IMR-90 (cell line): ENCODE measurements around the gene GTF2H4. TPM values are rescaled to one million over a fixed set of nuclear protein-coding genes. Genes with fewer than 3 reads are reported as not detected.

Experiments used
- ATAC-seq: fragments of 200-7000 bp; cut with Tn5 transposase; 2 replicates; pipeline ENCODE4 v1.9.1; 2020; ENCODE audit warnings: low read depth, mild to moderate bottlenecking, moderate library complexity
- Bru-seq: library from RNA; stranded (reverse); fragments of 400-500 nt; gene quantifications from one replicate; lab custom pipeline; 2021; lab: Mats Ljungman, UMichigan
- BruChase-seq, 2 experiments: library from RNA; stranded (reverse); fragments of 400-500 nt; gene quantifications; one replicate each; lab custom pipeline; 2021; lab: Mats Ljungman, UMichigan
- BruUV-seq: library from RNA; stranded (reverse); fragments of 400-500 nt; replicated peaks from 2 replicates; lab custom pipeline; 2021; lab: Mats Ljungman, UMichigan
- CTCF ChIA-PET: fragments of 300-600 bp; formaldehyde crosslinking; extraction: SDS; loops from one replicate; lab custom pipeline; 2021; ENCODE audit warnings: antibody characterized with exemption; lab: Yijun Ruan, JAX
- POLR2A ChIA-PET: fragments of 300-600 bp; sonication (Branson Sonifier 250); formaldehyde crosslinking; loops from one replicate; lab custom pipeline; 2022; ENCODE audit warnings: antibody characterized with exemption; ENCODE audit not compliant: unreplicated experiment; lab: Charles Lee
- DNase-seq: peaks from one replicate; pipeline ENCODE4 v3.0.0; 2013
- H2AFZ ChIP-seq: replicated peaks from 2 replicates; pipeline ENCODE3; 2013; ENCODE audit warnings: low read length, mild to moderate bottlenecking; ENCODE audit not compliant: poor library complexity
- H2AK5ac ChIP-seq: 2 replicates; pipeline ENCODE4 v1.6.1; 2013; ENCODE audit warnings: low read depth, low read length, inconsistent platforms
- H2AK9ac ChIP-seq: replicated peaks from 2 replicates; pipeline ENCODE3; 2013; ENCODE audit warnings: mild to moderate bottlenecking, low read depth, low read length, moderate library complexity; ENCODE audit not compliant: poor library complexity
- H2BK120ac ChIP-seq: 2 replicates; pipeline ENCODE4 v1.6.1; 2013; ENCODE audit warnings: low read depth, low read length, inconsistent platforms
- H2BK15ac ChIP-seq: 3 replicates; pipeline ENCODE4 v1.6.1; 2013; ENCODE audit warnings: low read depth, low read length, inconsistent platforms
- H2BK20ac ChIP-seq: 2 replicates; pipeline ENCODE4 v1.6.1; 2013; ENCODE audit warnings: low read depth, mild to moderate bottlenecking, inconsistent platforms, low read length, moderate library complexity
- H2BK5ac ChIP-seq: 2 replicates; pipeline ENCODE4 v1.6.1; 2013; ENCODE audit warnings: mild to moderate bottlenecking, low read depth, low read length, inconsistent platforms; ENCODE audit not compliant: poor library complexity, severe bottlenecking
- H3K14ac ChIP-seq: replicated peaks from 2 replicates; pipeline ENCODE4 v1.6.1; 2013; ENCODE audit warnings: low read depth, low read length, inconsistent platforms
- H3K18ac ChIP-seq: 2 replicates; pipeline ENCODE4 v1.6.1; 2013; ENCODE audit warnings: low read depth, low read length, control low read depth
- H3K23ac ChIP-seq: 2 replicates; pipeline ENCODE4 v1.6.1; 2013; ENCODE audit warnings: low read depth, low read length, inconsistent platforms
- H3K27ac ChIP-seq: 2 replicates; pipeline ENCODE4 v1.5.1; 2013; ENCODE audit warnings: mild to moderate bottlenecking, control low read depth, low read length; ENCODE audit not compliant: insufficient read depth
- H3K27me3 ChIP-seq: 2 replicates; pipeline ENCODE4 v1.6.1; 2013; ENCODE audit warnings: low read length; ENCODE audit not compliant: control insufficient read depth, insufficient read depth
- H3K36me3 ChIP-seq: 2 replicates; pipeline ENCODE4 v1.6.1; 2013; ENCODE audit warnings: low read length, mixed read lengths; ENCODE audit not compliant: control insufficient read depth, insufficient read depth
- H3K4ac ChIP-seq: 2 replicates; pipeline ENCODE4 v1.6.1; 2013; ENCODE audit warnings: low read depth, low read length, inconsistent platforms
- H3K4me1 ChIP-seq: 2 replicates; pipeline ENCODE4 v1.6.1; 2013; ENCODE audit warnings: low read length, mixed read lengths; ENCODE audit not compliant: control insufficient read depth, insufficient read depth
- H3K4me2 ChIP-seq: 2 replicates; pipeline ENCODE4 v1.6.1; 2013; ENCODE audit warnings: low read depth, mild to moderate bottlenecking, control low read depth, low read length, moderate library complexity
- H3K4me3 ChIP-seq: 2 replicates; pipeline ENCODE4 v1.5.1; 2013; ENCODE audit warnings: low read depth, mild to moderate bottlenecking, control low read depth, low read length, moderate library complexity; ENCODE audit not compliant: insufficient read depth
- H3K56ac ChIP-seq: 2 replicates; pipeline ENCODE4 v1.6.1; 2013; ENCODE audit warnings: low read length, inconsistent platforms; ENCODE audit not compliant: insufficient read depth; ENCODE audit errors: extremely low read depth
- H3K79me1 ChIP-seq, 2 experiments: 2 replicates each; pipeline ENCODE4 v1.6.1; 2013; ENCODE audit warnings: low read length in 2 of 2, inconsistent platforms in 1 of 2, low read depth in 1 of 2
- H3K9ac ChIP-seq: 2 replicates; pipeline ENCODE4 v1.6.1; 2013; ENCODE audit warnings: low read depth, low read length, control low read depth
- H3K9me1 ChIP-seq: 2 replicates; pipeline ENCODE4 v1.6.1; 2013; ENCODE audit warnings: low read length, inconsistent platforms; ENCODE audit not compliant: insufficient read depth
- H3K9me3 ChIP-seq: 2 replicates; pipeline ENCODE4 v1.6.1; 2013; ENCODE audit warnings: low read length; ENCODE audit not compliant: control insufficient read depth, insufficient read depth
- H4K20me1 ChIP-seq: 2 replicates; pipeline ENCODE4 v1.6.1; 2013; ENCODE audit warnings: low read length, inconsistent platforms; ENCODE audit not compliant: insufficient read depth
- H4K5ac ChIP-seq: 2 replicates; pipeline ENCODE4 v1.6.1; 2013; ENCODE audit warnings: mild to moderate bottlenecking, low read depth, low read length, control low read depth
- H4K8ac ChIP-seq, 2 experiments: 2 replicates each; pipeline ENCODE4 v1.6.1; 2013; ENCODE audit warnings: low read depth in 2 of 2, low read length in 2 of 2, control low read depth in 1 of 2, inconsistent platforms in 1 of 2
- H4K91ac ChIP-seq: 2 replicates; pipeline ENCODE4 v1.6.1; 2013; ENCODE audit warnings: low read depth, low read length, inconsistent platforms; ENCODE audit not compliant: insufficient read depth
- MAZ ChIP-seq: IDR thresholded peaks from 2 replicates; pipeline ENCODE4 v1.6.1; 2012; ENCODE audit warnings: low read depth, mild to moderate bottlenecking, low read length, improper control_type of control experiment, moderate library complexity, borderline replicate concordance
- MXI1 ChIP-seq: IDR thresholded peaks from 2 replicates; pipeline ENCODE4 v1.6.1; 2012; ENCODE audit warnings: low read depth, mild to moderate bottlenecking, low read length, moderate library complexity, borderline replicate concordance
- RAD21 ChIP-seq: IDR thresholded peaks from 2 replicates; pipeline ENCODE4 v1.6.1; 2012; ENCODE audit warnings: low read length, improper control_type of control experiment
- SMC3 ChIP-seq: fragments of 150-350 bp; IDR thresholded peaks from 2 replicates; pipeline ENCODE4 v1.6.1; 2016; ENCODE audit warnings: low read depth, mild to moderate bottlenecking, antibody characterized with exemption, low read length, moderate library complexity
- WGBS, 2 experiments: methylation state at CpG; one replicate each; pipeline versions ENCODE4 v1.1.5 to v1.1.7; 2013; ENCODE audit warnings: missing lambda C conversion rate in 2 of 2; ENCODE audit not compliant: insufficient read length in 1 of 2; ENCODE audit errors: extremely low coverage in 2 of 2; 5-methylcytosine and 5-hydroxymethylcytosine counted together
- dilution Hi-C: fragments of 300-500 bp; cut with HindIII; formaldehyde crosslinking; loops from one replicate; pipeline ENCODE4 v1.14.3; 2018; ENCODE audit warnings: low sequenced_read_pairs; ENCODE audit not compliant: unreplicated experiment
- in situ Hi-C: fragments of 300-500 bp; cut with MboI; formaldehyde crosslinking; loops from 3 replicates; pipeline ENCODE4 v1.14.3; 2019; ENCODE audit warnings: low sequenced_read_pairs, inconsistent platforms, mixed read lengths
- intact Hi-C: fragments of 100-400 bp; cut with micrococcal nuclease; formaldehyde crosslinking; loops from 2 replicates; pipeline ENCODE4 v1.10.0; 2022
- long read RNA-seq: library from polyadenylated mRNA; unstranded; transcript quantifications from one replicate; pipeline ENCODE4 v2.0.0, GENCODE V29; 2021; ENCODE audit not compliant: unreplicated experiment
- polyA plus RNA-seq, 3 experiments: library from polyadenylated mRNA; depleted of rRNA; stranded (reverse); fragments of >200 nt; gene quantifications; 2 replicates each; pipeline ENCODE4 v1.2.3, GENCODE V29; 2012; ENCODE audit warnings: low replicate concordance in 1 of 3
- total RNA-seq: library from RNA; depleted of rRNA; stranded (reverse); fragments of >200 nt; gene quantifications from 2 replicates; pipeline ENCODE4 v1.2.3, GENCODE V29; 2012; rRNA removed
- TF ChIP-seq, protein P1 (sequence below): fragments of 150-350 bp; IDR thresholded peaks from 2 replicates; pipeline ENCODE4 v1.6.1; 2016; ENCODE audit warnings: low read depth, mild to moderate bottlenecking, low read length, moderate library complexity, borderline replicate concordance

The GTF2H4 gene
- total RNA-seq, result 6.9 and 13.4 TPM in 2 replicates
- polyA plus RNA-seq (2012; rRNA removed), result 29.5 and 30.8 TPM in 2 replicates
- polyA plus RNA-seq (2012; cell fraction: cytosol; rRNA removed), result 19.0 and 20.5 TPM in 2 replicates
- 90.6 and 118 TPM in 2 replicates for polyA plus RNA-seq (2012; cell fraction: nucleus; rRNA removed; ENCODE audit: low replicate concordance)
- percentile 50 among the genes with signal in this experiment for Bru-seq, nascent RNA
- percentile 67 among the genes with signal in this experiment for BruChase-seq, experiment 1, labeled RNA remaining after a 6-hour chase
- BruChase-seq, experiment 2, labeled RNA remaining after a 2-hour chase, result percentile 69 among the genes with signal in this experiment
- long read RNA-seq, partial matches to known transcripts, result 1 of 3 reads
- long read RNA-seq, other reads (novel, unspliced or antisense), result 0 of 3 reads

GRCh38 chr6:30907758-30908591 lies at the start of gene GTF2H4:
Gene GTF2H4 (plus strand): TSS chr6:30908207.
- dilution Hi-C loops (no loop called here), intact Hi-C loops (loop anchor here (1.0 kb wide), 1 partner anchor 80 kb away; no protein-coding TSS in a partner anchor), in situ Hi-C loops (no loop called here)
- no peak within 1 kb of the TSS for H2BK120ac ChIP-seq
- H4K20me1 ChIP-seq, result no peaks in the 10 kb centered on the region
- H2BK15ac ChIP-seq, result no peak within 1 kb of the TSS
- peak within 1 kb of the TSS; percentile 86 to 95 for H4K8ac ChIP-seq
- H3K27ac ChIP-seq, result peak within 1 kb of the TSS; percentile 77
- peak within 1 kb of the TSS; percentile 24; the same call in 1 of the 2 replicates for H3K18ac ChIP-seq
- no peak within 1 kb of the TSS for H2BK20ac ChIP-seq
- H3K36me3 ChIP-seq, result peaks cover 14% of the 10 kb centered on the region
- POLR2A ChIA-PET, result interaction anchor here (1.0 kb wide), 1 partner anchor 126 kb away, joined by 3 read pairs; no protein-coding TSS in a partner anchor
- H3K4me1 ChIP-seq, result peaks cover 5% of the 10 kb centered on the region
- H3K4me2 ChIP-seq, result peak within 1 kb of the TSS; percentile 86
- WGBS, 2 experiments, result 1% methylated on average over 16 of the region's 49 CpGs; no CpG with 5 or more reads in 1 of the 2 experiments
- peak; percentile 48; the same call in 1 of the 2 replicates for TF ChIP-seq MAZ
- peak; percentile 15; the same call in 1 of the 2 replicates for TF ChIP-seq RAD21
- peak; percentile 1; the same call in 1 of the 2 replicates for TF ChIP-seq SMC3
- TF ChIP-seq MXI1, result peak; percentile 73; the same call in 1 of the 2 replicates
- TF ChIP-seq, protein P1, sequence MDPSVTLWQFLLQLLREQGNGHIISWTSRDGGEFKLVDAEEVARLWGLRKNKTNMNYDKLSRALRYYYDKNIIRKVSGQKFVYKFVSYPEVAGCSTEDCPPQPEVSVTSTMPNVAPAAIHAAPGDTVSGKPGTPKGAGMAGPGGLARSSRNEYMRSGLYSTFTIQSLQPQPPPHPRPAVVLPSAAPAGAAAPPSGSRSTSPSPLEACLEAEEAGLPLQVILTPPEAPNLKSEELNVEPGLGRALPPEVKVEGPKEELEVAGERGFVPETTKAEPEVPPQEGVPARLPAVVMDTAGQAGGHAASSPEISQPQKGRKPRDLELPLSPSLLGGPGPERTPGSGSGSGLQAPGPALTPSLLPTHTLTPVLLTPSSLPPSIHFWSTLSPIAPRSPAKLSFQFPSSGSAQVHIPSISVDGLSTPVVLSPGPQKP, result no peak
- DNase-seq, result peak; percentile 98
- H3K4ac ChIP-seq, result peak within 1 kb of the TSS; percentile 96
- H2BK5ac ChIP-seq, result peak within 1 kb of the TSS; percentile 78
- peak within 1 kb of the TSS; percentile 80 for H3K23ac ChIP-seq
- peaks cover 13 to 19% of the 10 kb centered on the region in 2 experiments for H3K79me1 ChIP-seq
- H4K5ac ChIP-seq, result peak within 1 kb of the TSS; percentile 87
- H2AK9ac ChIP-seq, result peak within 1 kb of the TSS; percentile 96
- H3K9me1 ChIP-seq, result no peaks in the 10 kb centered on the region
- peak within 1 kb of the TSS; percentile 96 for H3K14ac ChIP-seq
- H3K9ac ChIP-seq, result peak within 1 kb of the TSS; percentile 95
- no peaks in the 10 kb centered on the region for H3K9me3 ChIP-seq
- peak within 1 kb of the TSS; percentile 79 for H4K91ac ChIP-seq
- H3K27me3 ChIP-seq, result no peaks in the 10 kb centered on the region
- peak within 1 kb of the TSS; percentile 96 for H3K4me3 ChIP-seq
- H3K56ac ChIP-seq, result peak within 1 kb of the TSS; percentile 56
- H2AFZ ChIP-seq, result peak within 1 kb of the TSS; percentile 96
- ATAC-seq, result peak; percentile 99
- BruUV-seq, result no TSS peak
- peak within 1 kb of the TSS; percentile 69 for H2AK5ac ChIP-seq
- CTCF ChIA-PET, result interaction anchor here (1.0 to 2.5 kb wide), 2 partner anchors 79 to 172 kb away, joined by 4 to 8 read pairs; no protein-coding TSS in a partner anchor
